IMR-90 (cell line): ENCODE data around the gene AGPAT1. TPM values are rescaled to one million over a fixed set of nuclear protein-coding genes. Genes with fewer than 3 reads are reported as not detected.

Experiments
- ATAC-seq: fragments of 200-7000 bp; cut with Tn5 transposase; 2 replicates; pipeline ENCODE4 v1.9.1; 2020; ENCODE audit warnings: low read depth, mild to moderate bottlenecking, moderate library complexity
- BruUV-seq: library from RNA; stranded (reverse); fragments of 400-500 nt; replicated peaks from 2 replicates; lab custom pipeline; 2021; lab: Mats Ljungman, UMichigan
- CTCF ChIA-PET: fragments of 300-600 bp; formaldehyde crosslinking; extraction: SDS; loops from one replicate; lab custom pipeline; 2021; ENCODE audit warnings: antibody characterized with exemption; lab: Yijun Ruan, JAX
- POLR2A ChIA-PET: fragments of 300-600 bp; sonication (Branson Sonifier 250); formaldehyde crosslinking; loops from one replicate; lab custom pipeline; 2022; ENCODE audit warnings: antibody characterized with exemption; ENCODE audit not compliant: unreplicated experiment; lab: Charles Lee
- DNase-seq: peaks from one replicate; pipeline ENCODE4 v3.0.0; 2013
- H2AFZ ChIP-seq: replicated peaks from 2 replicates; pipeline ENCODE3; 2013; ENCODE audit warnings: low read length, mild to moderate bottlenecking; ENCODE audit not compliant: poor library complexity
- H2AK5ac ChIP-seq: 2 replicates; pipeline ENCODE4 v1.6.1; 2013; ENCODE audit warnings: low read depth, low read length, inconsistent platforms
- H2AK9ac ChIP-seq: replicated peaks from 2 replicates; pipeline ENCODE3; 2013; ENCODE audit warnings: mild to moderate bottlenecking, low read depth, low read length, moderate library complexity; ENCODE audit not compliant: poor library complexity
- H2BK120ac ChIP-seq: 2 replicates; pipeline ENCODE4 v1.6.1; 2013; ENCODE audit warnings: low read depth, low read length, inconsistent platforms
- H2BK15ac ChIP-seq: 3 replicates; pipeline ENCODE4 v1.6.1; 2013; ENCODE audit warnings: low read depth, low read length, inconsistent platforms
- H2BK20ac ChIP-seq: 2 replicates; pipeline ENCODE4 v1.6.1; 2013; ENCODE audit warnings: low read depth, mild to moderate bottlenecking, inconsistent platforms, low read length, moderate library complexity
- H2BK5ac ChIP-seq: 2 replicates; pipeline ENCODE4 v1.6.1; 2013; ENCODE audit warnings: mild to moderate bottlenecking, low read depth, low read length, inconsistent platforms; ENCODE audit not compliant: poor library complexity, severe bottlenecking
- H3K14ac ChIP-seq: replicated peaks from 2 replicates; pipeline ENCODE4 v1.6.1; 2013; ENCODE audit warnings: low read depth, low read length, inconsistent platforms
- H3K18ac ChIP-seq: 2 replicates; pipeline ENCODE4 v1.6.1; 2013; ENCODE audit warnings: low read depth, low read length, control low read depth
- H3K23ac ChIP-seq: 2 replicates; pipeline ENCODE4 v1.6.1; 2013; ENCODE audit warnings: low read depth, low read length, inconsistent platforms
- H3K27ac ChIP-seq: 2 replicates; pipeline ENCODE4 v1.5.1; 2013; ENCODE audit warnings: mild to moderate bottlenecking, control low read depth, low read length; ENCODE audit not compliant: insufficient read depth
- H3K27me3 ChIP-seq: 2 replicates; pipeline ENCODE4 v1.6.1; 2013; ENCODE audit warnings: low read length; ENCODE audit not compliant: control insufficient read depth, insufficient read depth
- H3K36me3 ChIP-seq: 2 replicates; pipeline ENCODE4 v1.6.1; 2013; ENCODE audit warnings: low read length, mixed read lengths; ENCODE audit not compliant: control insufficient read depth, insufficient read depth
- H3K4ac ChIP-seq: 2 replicates; pipeline ENCODE4 v1.6.1; 2013; ENCODE audit warnings: low read depth, low read length, inconsistent platforms
- H3K4me1 ChIP-seq: 2 replicates; pipeline ENCODE4 v1.6.1; 2013; ENCODE audit warnings: low read length, mixed read lengths; ENCODE audit not compliant: control insufficient read depth, insufficient read depth
- H3K4me2 ChIP-seq: 2 replicates; pipeline ENCODE4 v1.6.1; 2013; ENCODE audit warnings: low read depth, mild to moderate bottlenecking, control low read depth, low read length, moderate library complexity
- H3K4me3 ChIP-seq: 2 replicates; pipeline ENCODE4 v1.5.1; 2013; ENCODE audit warnings: low read depth, mild to moderate bottlenecking, control low read depth, low read length, moderate library complexity; ENCODE audit not compliant: insufficient read depth
- H3K56ac ChIP-seq: 2 replicates; pipeline ENCODE4 v1.6.1; 2013; ENCODE audit warnings: low read length, inconsistent platforms; ENCODE audit not compliant: insufficient read depth; ENCODE audit errors: extremely low read depth
- H3K79me1 ChIP-seq, 2 experiments: 2 replicates each; pipeline ENCODE4 v1.6.1; 2013; ENCODE audit warnings: low read length in 2 of 2, inconsistent platforms in 1 of 2, low read depth in 1 of 2
- H3K9ac ChIP-seq: 2 replicates; pipeline ENCODE4 v1.6.1; 2013; ENCODE audit warnings: low read depth, low read length, control low read depth
- H3K9me1 ChIP-seq: 2 replicates; pipeline ENCODE4 v1.6.1; 2013; ENCODE audit warnings: low read length, inconsistent platforms; ENCODE audit not compliant: insufficient read depth
- H3K9me3 ChIP-seq: 2 replicates; pipeline ENCODE4 v1.6.1; 2013; ENCODE audit warnings: low read length; ENCODE audit not compliant: control insufficient read depth, insufficient read depth
- H4K20me1 ChIP-seq: 2 replicates; pipeline ENCODE4 v1.6.1; 2013; ENCODE audit warnings: low read length, inconsistent platforms; ENCODE audit not compliant: insufficient read depth
- H4K5ac ChIP-seq: 2 replicates; pipeline ENCODE4 v1.6.1; 2013; ENCODE audit warnings: mild to moderate bottlenecking, low read depth, low read length, control low read depth
- H4K8ac ChIP-seq, 2 experiments: 2 replicates each; pipeline ENCODE4 v1.6.1; 2013; ENCODE audit warnings: low read depth in 2 of 2, low read length in 2 of 2, control low read depth in 1 of 2, inconsistent platforms in 1 of 2
- H4K91ac ChIP-seq: 2 replicates; pipeline ENCODE4 v1.6.1; 2013; ENCODE audit warnings: low read depth, low read length, inconsistent platforms; ENCODE audit not compliant: insufficient read depth
- CTCF ChIP-seq: conservative IDR thresholded peaks from 2 replicates; pipeline ENCODE4 v1.5.1; 2012; ENCODE audit warnings: mild to moderate bottlenecking, low read depth, low read length, improper control_type of control experiment
- MAFK ChIP-seq: IDR thresholded peaks from 2 replicates; pipeline ENCODE4 v1.6.1; 2012; ENCODE audit warnings: low read depth, low read length, improper control_type of control experiment
- MAZ ChIP-seq: IDR thresholded peaks from 2 replicates; pipeline ENCODE4 v1.6.1; 2012; ENCODE audit warnings: low read depth, mild to moderate bottlenecking, low read length, improper control_type of control experiment, moderate library complexity, borderline replicate concordance
- MXI1 ChIP-seq: IDR thresholded peaks from 2 replicates; pipeline ENCODE4 v1.6.1; 2012; ENCODE audit warnings: low read depth, mild to moderate bottlenecking, low read length, moderate library complexity, borderline replicate concordance
- POLR2A ChIP-seq: IDR thresholded peaks from 2 replicates; pipeline ENCODE4 v1.6.1; 2012; ENCODE audit warnings: mild to moderate bottlenecking, low read depth, low read length
- RAD21 ChIP-seq: IDR thresholded peaks from 2 replicates; pipeline ENCODE4 v1.6.1; 2012; ENCODE audit warnings: low read length, improper control_type of control experiment
- USF2 ChIP-seq: fragments of 150-350 bp; IDR thresholded peaks from 2 replicates; pipeline ENCODE4 v1.6.1; 2017; ENCODE audit warnings: mild to moderate bottlenecking, antibody characterized with exemption, low read length, low read depth
- WGBS, 2 experiments: methylation state at CpG; one replicate each; pipeline versions ENCODE4 v1.1.5 to v1.1.7; 2013; ENCODE audit warnings: missing lambda C conversion rate in 2 of 2; ENCODE audit not compliant: insufficient read length in 1 of 2; ENCODE audit errors: extremely low coverage in 2 of 2; 5-methylcytosine and 5-hydroxymethylcytosine counted together
- dilution Hi-C: fragments of 300-500 bp; cut with HindIII; formaldehyde crosslinking; loops from one replicate; pipeline ENCODE4 v1.14.3; 2018; ENCODE audit warnings: low sequenced_read_pairs; ENCODE audit not compliant: unreplicated experiment
- in situ Hi-C: fragments of 300-500 bp; cut with MboI; formaldehyde crosslinking; loops from 3 replicates; pipeline ENCODE4 v1.14.3; 2019; ENCODE audit warnings: low sequenced_read_pairs, inconsistent platforms, mixed read lengths
- intact Hi-C: fragments of 100-400 bp; cut with micrococcal nuclease; formaldehyde crosslinking; loops from 2 replicates; pipeline ENCODE4 v1.10.0; 2022
- polyA plus RNA-seq, 3 experiments: library from polyadenylated mRNA; depleted of rRNA; stranded (reverse); fragments of >200 nt; gene quantifications; 2 replicates each; pipeline ENCODE4 v1.2.3, GENCODE V29; 2012; ENCODE audit warnings: low replicate concordance in 1 of 3
- total RNA-seq: library from RNA; depleted of rRNA; stranded (reverse); fragments of >200 nt; gene quantifications from 2 replicates; pipeline ENCODE4 v1.2.3, GENCODE V29; 2012
- TF ChIP-seq, protein P1 (sequence below): fragments of 150-350 bp; IDR thresholded peaks from 2 replicates; pipeline ENCODE4 v1.6.1; 2016; ENCODE audit warnings: low read depth, mild to moderate bottlenecking, low read length, moderate library complexity, borderline replicate concordance

AGPAT1 gene
- total and polyA plus RNA-seq, 2 of the 4 experiments (the other 2 are of a cell fraction) = 27.2 to 116 TPM

DNA sequence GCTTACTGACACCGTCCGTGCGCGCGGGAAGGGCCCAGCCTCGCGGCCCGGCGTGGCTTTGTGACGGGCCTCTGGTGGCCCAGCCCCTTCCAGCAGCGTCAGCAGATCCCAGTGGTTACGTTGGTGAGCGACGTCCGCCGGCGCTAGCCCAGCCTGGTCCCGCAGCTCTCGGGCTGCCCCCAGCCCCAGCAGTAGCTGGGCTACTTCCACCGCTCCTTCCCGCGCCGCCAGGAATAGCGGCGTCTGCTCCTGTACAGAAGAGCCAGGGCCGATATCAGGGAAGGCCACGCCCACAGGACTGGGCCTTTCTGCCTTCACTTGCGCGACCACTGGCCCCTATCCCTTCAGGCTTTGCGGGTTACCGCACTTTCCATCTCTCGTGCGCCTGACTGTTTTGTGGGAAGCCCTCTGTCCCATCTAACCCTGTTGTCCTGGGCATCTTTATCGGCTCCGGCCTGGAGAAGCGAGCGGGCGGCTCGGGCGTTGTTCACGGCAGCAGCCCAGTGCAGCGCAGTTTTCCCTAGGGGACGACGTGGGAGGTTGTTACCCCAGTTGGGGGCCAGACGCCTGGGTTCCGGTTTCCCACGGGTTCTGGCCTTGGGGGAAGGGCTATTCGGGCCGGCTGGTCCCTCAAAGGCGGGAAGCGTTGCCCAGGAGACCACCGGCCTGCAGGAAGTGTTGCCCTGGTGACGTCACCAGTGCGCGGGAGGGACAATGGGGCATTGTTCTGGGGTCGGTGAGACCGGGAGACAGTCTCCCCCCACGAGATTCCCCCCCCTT lies 20.2 kb upstream of the AGPAT1 start (continued):
- TF ChIP-seq, protein P1, sequence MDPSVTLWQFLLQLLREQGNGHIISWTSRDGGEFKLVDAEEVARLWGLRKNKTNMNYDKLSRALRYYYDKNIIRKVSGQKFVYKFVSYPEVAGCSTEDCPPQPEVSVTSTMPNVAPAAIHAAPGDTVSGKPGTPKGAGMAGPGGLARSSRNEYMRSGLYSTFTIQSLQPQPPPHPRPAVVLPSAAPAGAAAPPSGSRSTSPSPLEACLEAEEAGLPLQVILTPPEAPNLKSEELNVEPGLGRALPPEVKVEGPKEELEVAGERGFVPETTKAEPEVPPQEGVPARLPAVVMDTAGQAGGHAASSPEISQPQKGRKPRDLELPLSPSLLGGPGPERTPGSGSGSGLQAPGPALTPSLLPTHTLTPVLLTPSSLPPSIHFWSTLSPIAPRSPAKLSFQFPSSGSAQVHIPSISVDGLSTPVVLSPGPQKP = no peak

- Histone ChIP-seq H2AK5ac (no peak overlapping the region), H2BK5ac (no peak overlapping the region), H4K5ac (no peak overlapping the region), H2BK15ac (no peak overlapping the region), H2BK20ac (no peak overlapping the region), H3K4ac (no peak overlapping the region), H3K4me2 (no peak overlapping the region), H3K36me3 (no peaks in the 10 kb centered on the region), H3K9ac (no peak overlapping the region), H4K8ac (no peak overlapping the region; a peak in 1 of 4 replicates), H3K9me3 (no peaks in the 10 kb centered on the region), H2AFZ (peak overlapping the region; percentile 98), H3K79me1 (peaks cover 18 to 43% of the 10 kb centered on the region in 2 experiments), H3K18ac (no peak overlapping the region), H2AK9ac (peak overlapping the region; percentile 88), H3K27me3 (no peaks in the 10 kb centered on the region), H2BK120ac (no peak overlapping the region), H3K56ac (no peak overlapping the region), H3K4me3 (no peak overlapping the region), H4K91ac (no peak overlapping the region), H3K4me1 (peaks cover 15% of the 10 kb centered on the region), H3K9me1 (peaks cover 25% of the 10 kb centered on the region), H3K14ac (no peak overlapping the region), H3K23ac (no peak overlapping the region), H3K27ac (no peak overlapping the region), H4K20me1 (no peaks in the 10 kb centered on the region)
- POLR2A ChIA-PET = interaction anchor here (0.8 to 1.2 kb wide), 4 partner anchors 10 to 776 kb away, joined by 4 to 7 read pairs (median 4); no protein-coding TSS in a partner anchor
- TF ChIP-seq RAD21 = no peak
- peak; percentile 90 for TF ChIP-seq MXI1
- TF ChIP-seq MAFK = no peak
- TF ChIP-seq MAZ = peak; percentile 97; the same call in 1 of the 2 replicates
- TF ChIP-seq USF2 = peak; percentile 45
- peak; percentile 49 for TF ChIP-seq CTCF
- TF ChIP-seq POLR2A = no peak
- CTCF ChIA-PET = interaction anchor here (0.8 to 1.1 kb wide), 3 partner anchors 45 to 674 kb away, joined by 4 to 6 read pairs (median 4); no protein-coding TSS in a partner anchor
- peak; percentile 99 for DNase-seq
- intact Hi-C loops (loop anchor here (1.0 kb wide), 3 partner anchors 41 to 76 kb away; partner anchors contain the start of genes FKBPL and PPT2), dilution Hi-C loops (no loop called here), in situ Hi-C loops (loop anchor here (25.0 kb wide), 1 partner anchor 767 kb away; the partner anchor contains the start of genes BRD2 and HLA-DMA)
- no TSS peak for BruUV-seq
- WGBS, 2 experiments = 0% methylated on average over 18 of the region's 25 CpGs; no CpG with 5 or more reads in 1 of the 2 experiments
- ATAC-seq = peak; percentile 92
These were observed 19.7 kb upstream of the AGPAT1 start for GRCh38 chr6:32195652-32195901.
